IPS DF 4.7 (cell line): Measurements from ENCODE around the gene FAM180B.
"Not testable (repeated sequence)": the region's sequence is repeated elsewhere in the genome, so short reads cannot be mapped to it uniquely, and the experiment has no call there.

Experiments
- DNase-seq: peaks from one replicate; pipeline ENCODE4 v3.0.0-alpha.2; 2013; ENCODE audit warnings: low spot score; ENCODE audit errors: extremely low read depth

Gene FAM180B

GRCh38 chr11:47593934-47594855 lies 7.7 kb downstream of the FAM180B start, which contains the start of gene C1QTNF4:
C1QTNF4 (minus strand) TSS chr11:47594411; CDS start chr11:47590810, 3,601 bp downstream.
- DNase-seq = no peak

GRCh38 chr11:47595029-47595428 lies 8.6 kb downstream of the FAM180B start:
- no peak for DNase-seq

GRCh38 chr11:47595967-47596366 lies 9.5 kb downstream of the FAM180B start:
- no peak for DNase-seq

GRCh38 chr11:47599902-47600301 lies 13.4 kb downstream of the FAM180B start:
- no peak for DNase-seq

GRCh38 chr11:47603295-47603694 lies 16.8 kb downstream of the FAM180B start:
- DNase-seq = no peak

GRCh38 chr11:47605921-47606320 lies 19.4 kb downstream of the FAM180B start:
- DNase-seq = no peak

- DNase-seq = no peak
Measured at GRCh38 chr11:47606731-47607130, 20.3 kb downstream of the FAM180B start.

- DNase-seq = no peak
Measured at GRCh38 chr11:47607380-47607779, 20.9 kb downstream of the FAM180B start.

GRCh38 chr11:47609675-47610074 lies 23.2 kb downstream of the FAM180B start:
- DNase-seq = no peak

- DNase-seq = no peak
Measured at GRCh38 chr11:47611348-47611794, 24.9 kb downstream of the FAM180B start.

GRCh38 chr11:47615249-47615648 lies 28.8 kb downstream of the FAM180B start:
- no peak for DNase-seq

GRCh38 chr11:47616726-47617416 lies 30.4 kb downstream of the FAM180B start:
- DNase-seq = no peak

- no peak for DNase-seq
Measured at GRCh38 chr11:47617417-47617809, 30.9 kb downstream of the FAM180B start.

- DNase-seq = no peak
Measured at GRCh38 chr11:47620836-47621378, 34.4 kb downstream of the FAM180B start.

GRCh38 chr11:47626234-47626633 lies 39.8 kb downstream of the FAM180B start:
- DNase-seq = no peak

GRCh38 chr11:47628026-47628425 lies 41.5 kb downstream of the FAM180B start:
- no peak for DNase-seq

- no peak for DNase-seq
Measured at GRCh38 chr11:47631473-47631872, 45.0 kb downstream of the FAM180B start.

GRCh38 chr11:47636331-47636730 lies 49.9 kb downstream of the FAM180B start:
- not testable (repeated sequence) for DNase-seq
